CD4-positive, alpha-beta T cell treated with Interleukin-10 for 1 hour (primary cell): ENCODE data around the gene NUP35.

Source experiments
- DNase-seq: peaks from one replicate; pipeline ENCODE4 v3.0.0-alpha.2; 2020

The NUP35 gene, protein sequence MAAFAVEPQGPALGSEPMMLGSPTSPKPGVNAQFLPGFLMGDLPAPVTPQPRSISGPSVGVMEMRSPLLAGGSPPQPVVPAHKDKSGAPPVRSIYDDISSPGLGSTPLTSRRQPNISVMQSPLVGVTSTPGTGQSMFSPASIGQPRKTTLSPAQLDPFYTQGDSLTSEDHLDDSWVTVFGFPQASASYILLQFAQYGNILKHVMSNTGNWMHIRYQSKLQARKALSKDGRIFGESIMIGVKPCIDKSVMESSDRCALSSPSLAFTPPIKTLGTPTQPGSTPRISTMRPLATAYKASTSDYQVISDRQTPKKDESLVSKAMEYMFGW

DNA sequence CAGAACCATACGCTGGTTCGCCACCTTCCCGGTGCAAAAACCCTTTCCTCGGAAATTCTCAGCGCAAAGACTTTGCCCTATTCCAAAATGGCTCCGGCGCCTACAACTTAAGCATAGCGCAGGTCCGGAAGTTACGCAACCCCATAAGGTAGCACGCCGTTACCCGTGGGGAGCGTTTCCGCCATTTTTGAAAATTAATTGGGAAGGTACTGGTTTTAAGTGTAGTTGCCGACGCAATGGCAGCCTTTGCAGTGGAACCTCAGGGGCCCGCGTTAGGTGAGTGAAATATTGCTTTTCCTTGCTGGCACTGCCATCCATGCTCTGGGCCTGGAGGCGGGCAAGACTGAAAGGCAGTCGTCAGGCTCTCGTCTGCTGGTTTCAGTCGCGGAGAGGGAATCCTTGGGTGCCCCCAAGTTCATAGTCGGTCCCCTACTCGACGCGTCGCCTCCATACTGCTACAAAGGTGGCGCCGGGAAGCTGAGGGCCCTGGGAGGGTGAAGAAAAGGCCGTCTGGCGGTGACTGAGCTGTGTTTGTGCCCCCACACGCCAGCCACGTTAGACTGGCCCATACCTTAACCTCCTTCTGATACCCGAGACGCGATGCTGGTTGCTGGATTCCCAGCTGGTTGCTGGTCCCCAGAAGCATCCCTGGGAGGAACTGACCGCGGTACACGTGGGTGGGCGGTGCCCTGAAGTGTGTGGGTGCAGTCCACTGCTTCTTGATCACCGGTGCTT is at the start of gene NUP35:
Gene NUP35 (plus strand): TSS at position 222 of the 735 bp plus-strand sequence. CDS start 15 bp downstream, at position 237.
- DNase-seq = peak; percentile 88

DNA sequence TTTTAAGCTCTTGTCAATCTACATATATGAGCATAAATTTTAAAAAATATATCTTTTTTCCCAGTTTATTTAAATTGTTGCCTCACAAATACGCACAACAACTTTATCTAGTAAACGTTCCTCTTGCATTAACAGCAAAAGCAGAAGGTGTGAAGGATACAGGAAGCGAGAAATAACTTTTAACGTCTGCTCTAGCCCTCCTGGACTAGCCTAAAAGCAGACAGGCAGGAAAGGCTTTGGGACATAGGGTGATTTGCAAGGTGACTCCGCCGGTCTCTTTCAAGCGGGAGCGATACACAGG is 46.1 kb upstream of the NUP35 start:
- no peak for DNase-seq

DNA sequence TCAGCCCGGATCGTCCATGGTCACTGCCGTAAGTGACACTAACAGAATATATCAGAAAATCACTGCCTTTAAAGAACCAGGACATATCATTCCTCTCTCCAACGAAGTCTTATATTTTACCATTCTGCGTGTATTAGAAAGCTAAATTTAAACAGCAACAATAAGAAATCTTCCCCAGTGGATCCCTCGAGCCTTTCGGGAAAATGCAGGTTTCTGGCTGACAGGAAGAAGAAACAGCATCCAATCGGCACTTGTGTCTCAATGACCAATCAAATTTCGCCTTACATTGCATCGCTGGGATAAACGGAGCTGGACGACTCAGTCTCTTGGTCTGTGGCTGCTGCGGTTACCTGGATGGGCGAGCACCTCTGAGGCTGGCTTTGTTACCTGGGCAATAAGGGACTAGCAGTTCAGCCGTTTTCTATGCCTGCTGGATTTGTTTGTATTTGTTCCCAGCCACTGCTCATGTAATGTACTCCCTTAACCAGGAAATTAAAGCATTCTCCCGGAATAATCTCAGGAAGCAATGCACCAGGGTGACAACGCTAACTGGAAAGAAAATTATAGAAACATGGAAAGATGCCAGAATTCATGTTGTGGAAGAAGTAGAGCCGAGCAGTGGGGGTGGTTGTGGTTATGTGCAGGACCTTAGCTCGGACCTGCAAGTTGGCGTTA is 45.6 kb upstream of the NUP35 start, which contains the start of gene DUSP19:
Gene DUSP19 (plus strand): TSS at position 284 of the 675 bp plus-strand sequence. CDS start 187 bp downstream, at position 471.
- peak; percentile 90 for DNase-seq

DNA sequence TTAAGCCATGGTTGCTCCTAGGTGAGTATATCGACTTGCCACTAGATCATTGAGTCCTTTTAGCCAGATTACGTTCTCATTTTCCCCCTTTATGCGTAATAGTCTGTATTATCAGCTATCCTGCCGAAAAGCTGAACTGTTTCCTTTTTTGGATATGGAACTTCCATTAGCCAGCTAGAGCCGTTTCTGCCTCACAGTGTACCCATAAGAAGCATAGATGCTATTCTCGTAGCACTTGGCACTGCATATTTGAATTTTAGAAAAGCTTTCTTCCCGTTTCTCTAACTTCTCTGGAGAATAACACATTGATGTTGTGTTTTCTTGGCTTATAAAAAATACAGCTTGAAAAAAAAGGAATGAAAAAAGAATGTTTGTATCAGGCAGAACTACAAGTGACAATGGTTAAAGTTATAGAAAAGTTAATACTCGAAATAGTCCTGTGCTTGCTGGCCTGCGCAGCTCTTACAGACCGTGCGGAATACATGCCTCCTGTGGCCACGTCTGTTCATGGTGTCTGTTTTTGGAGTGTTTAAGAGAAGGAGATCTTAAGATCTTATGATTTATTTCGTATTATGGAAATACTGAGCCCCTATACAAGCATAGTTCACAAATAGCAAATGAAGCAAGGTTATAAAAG is 45.0 kb upstream of the NUP35 start:
- no peak for DNase-seq

DNA sequence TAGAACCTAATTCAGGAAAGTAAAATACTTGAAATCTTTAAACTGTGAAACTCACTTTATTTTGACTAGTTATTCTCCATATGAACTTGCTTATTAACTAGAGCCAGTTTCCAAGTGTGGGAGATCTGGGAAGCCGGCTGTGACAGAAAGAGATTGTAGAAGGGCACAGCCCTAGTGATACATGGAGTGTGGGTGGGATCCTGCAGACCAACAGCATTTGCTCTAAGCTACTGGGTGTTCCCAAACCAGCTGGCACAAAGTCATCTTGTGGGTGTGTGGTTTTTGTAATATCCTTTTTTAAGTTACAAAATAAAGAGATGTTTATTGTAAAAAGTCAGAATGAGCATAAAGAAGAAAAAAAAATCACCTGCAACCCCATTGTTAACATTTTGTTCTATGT is 42.3 kb upstream of the NUP35 start:
- DNase-seq = no peak

DNA sequence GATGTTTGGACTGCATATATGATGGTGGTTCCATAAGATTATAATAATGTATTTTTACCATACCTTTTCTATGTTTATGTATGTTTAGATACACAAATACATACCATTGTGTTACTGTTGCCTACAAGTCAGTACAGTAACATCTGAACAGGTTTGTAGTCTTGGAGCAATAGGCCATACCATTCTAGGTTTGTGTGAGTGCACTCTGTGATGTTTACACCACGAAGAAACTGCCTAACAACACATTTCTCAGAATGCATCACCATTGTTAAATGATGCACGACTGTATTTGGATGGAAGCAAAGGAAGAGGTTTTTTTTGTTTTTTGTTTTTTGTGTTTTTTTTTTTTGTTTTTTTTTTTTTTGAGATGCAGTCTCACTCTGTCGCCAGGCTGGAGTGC is 36.2 kb upstream of the NUP35 start:
- DNase-seq = no peak

DNA sequence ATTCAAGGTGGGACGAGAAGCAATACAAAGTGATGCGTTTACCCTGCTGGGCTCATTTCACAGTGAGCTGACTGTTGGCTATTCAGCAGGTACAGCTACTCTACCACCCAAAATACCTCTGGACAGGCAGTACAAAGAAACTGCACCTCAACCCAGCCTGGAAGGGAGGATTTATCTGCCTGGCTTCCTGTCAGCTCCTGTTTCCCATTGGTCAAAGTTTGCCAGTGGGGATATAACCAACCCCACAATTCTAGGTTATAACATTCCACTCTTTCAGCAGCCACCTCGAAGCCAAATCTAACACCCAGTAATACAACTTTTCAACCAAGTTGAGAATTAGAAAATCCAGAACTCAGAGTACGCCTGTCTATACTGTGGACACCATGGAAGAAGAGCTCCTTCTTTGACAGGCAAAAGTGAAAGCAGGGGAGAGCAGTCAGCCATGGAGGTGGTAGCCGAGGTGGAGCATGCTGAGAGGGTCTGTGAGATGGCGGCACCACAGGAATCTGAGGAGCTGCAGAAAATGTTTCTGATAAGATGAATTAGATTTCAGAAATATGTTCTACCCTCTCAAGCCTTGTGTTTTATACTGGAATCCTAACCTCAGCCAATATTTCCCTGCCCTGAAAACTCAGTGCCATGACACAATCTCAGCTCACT is 34.9 kb upstream of the NUP35 start:
- no peak for DNase-seq

DNA sequence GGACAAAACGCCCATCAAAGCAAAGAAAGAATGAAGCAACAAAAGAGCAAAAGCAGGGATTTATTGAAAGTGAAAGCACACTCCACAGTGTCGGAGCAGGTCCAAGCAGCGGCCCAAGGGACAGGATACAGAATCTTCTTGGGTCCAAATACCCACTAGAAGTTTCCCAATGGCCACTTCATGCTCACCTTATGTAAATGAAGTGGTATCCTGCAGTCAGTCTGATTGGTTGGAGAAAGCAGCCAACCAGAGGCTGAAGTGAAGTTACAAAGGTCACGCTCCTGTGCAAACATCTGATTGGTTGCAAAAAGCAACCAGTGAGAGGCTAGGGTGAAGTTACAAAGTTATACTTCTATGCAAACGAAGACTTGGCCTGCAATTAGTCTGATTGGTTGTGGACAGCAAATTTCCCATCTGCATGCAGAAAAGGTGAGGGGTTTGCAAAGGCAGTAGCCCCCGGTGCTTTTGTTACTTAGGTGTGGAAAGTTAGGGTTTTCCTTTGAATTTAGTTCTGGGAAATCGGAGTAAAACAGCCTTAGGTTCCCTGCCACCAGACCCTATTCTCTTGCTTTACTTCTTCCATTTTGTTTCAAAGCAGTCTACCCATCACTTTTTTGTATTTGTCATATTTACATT is 32.8 kb upstream of the NUP35 start:
- no peak for DNase-seq

DNA sequence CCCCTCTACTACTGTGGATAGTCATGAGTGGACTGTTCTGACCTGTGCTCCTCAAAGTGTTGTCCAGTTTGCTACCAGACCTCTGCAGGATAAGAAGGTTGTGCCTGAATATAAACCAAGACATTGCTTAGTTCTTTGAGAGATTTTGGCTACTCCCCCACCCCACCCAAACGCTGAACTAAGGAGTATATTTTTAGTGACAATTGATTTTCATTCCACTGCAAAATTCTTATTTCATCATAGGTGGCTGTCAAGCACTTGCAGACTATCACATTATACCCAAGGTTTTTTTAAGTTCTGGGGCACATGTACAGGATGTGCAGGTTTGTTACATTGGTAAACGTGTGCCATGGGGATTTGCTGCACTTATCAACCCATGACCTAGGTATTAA is 32.3 kb upstream of the NUP35 start:
- DNase-seq = no peak

DNA sequence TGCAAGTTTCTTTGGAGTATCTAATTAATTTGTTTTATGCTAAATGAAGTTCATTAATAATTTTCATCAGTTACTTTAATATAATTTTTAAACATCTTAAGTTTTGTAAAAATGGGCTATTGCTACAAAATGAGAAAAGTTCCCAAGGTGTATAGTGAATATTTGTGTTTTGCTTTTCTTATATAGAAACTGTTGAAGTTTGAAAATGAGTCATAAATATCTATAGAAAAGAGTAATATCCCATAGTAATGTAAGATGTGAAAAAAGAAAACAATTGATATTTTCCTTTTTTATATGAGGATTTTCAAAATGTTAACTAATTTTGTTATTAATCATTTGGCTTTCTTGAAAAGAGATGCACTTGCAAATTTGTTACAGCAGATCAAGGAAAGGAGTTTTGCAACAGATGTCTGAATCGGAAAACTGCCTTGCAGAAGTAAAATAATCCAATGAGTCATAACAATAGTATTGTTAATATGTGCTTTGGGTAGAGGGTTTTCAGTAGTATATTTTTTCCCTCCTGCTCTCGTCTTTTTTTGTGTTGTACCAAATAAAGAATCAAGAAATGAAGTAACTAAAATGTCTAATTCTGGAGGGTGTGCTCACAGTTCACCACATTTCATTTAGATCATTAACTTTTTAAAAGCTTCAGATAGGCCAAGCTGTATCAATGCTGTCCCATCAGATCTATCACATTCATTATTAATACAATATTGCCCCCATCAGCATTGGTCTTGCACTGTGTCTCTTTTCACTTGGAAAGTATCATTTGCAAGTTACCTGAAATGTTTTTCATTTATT is 30.2 kb upstream of the NUP35 start:
- peak; percentile 15 for DNase-seq

DNA sequence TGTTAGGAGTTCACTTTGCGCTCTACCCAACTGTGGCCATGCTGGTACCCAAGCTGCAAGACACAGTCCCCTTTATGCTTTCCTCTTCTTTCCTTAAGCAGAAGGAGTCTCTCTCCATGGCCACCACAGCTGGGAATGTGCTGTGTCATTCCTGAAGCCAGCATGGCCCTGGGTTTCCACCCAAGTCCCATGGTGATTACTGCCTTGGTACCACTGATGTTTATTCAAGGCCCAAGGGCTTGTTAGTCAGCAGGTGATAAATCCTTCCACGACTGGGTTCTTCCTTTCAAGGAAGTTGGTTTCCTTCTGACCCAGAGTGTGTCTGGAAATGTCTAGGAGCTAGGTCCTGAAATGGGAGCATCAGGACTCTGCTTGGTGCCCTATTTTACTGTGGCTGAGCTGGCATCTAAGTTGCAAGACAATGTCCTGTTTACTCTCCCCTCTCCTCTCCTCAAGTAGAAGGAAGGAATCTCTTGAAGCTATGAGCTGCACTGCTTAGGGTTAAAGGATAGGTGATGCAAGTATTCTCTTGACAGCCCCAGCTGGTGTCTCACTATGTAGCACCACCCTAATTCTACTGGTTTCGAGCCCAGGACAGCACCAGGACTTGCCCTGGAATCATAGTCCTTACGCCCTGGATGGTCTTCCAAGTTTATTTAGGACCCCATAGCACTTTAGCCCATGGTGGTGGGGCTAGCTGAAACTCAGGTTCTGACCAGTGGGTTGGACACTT is 18.7 kb upstream of the NUP35 start:
- DNase-seq = no peak

DNA sequence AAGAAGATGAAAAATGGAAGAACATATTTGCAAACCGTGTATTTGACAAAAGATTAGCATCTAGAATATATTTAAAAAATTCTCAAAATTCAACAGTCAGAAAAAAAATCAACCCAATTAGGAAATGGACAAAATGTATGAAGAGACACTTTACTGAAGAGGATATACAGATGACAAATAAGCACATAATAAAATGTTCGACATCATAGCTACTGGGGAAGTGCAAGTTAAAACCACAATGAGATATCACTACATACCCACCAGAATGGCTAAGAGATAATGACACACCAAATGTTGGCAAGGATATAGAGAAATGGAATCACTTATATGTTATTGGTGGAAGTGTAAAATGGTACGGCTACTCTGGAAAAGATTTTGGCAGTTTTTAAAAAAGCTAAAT is 11.7 kb upstream of the NUP35 start:
- no peak for DNase-seq

DNA sequence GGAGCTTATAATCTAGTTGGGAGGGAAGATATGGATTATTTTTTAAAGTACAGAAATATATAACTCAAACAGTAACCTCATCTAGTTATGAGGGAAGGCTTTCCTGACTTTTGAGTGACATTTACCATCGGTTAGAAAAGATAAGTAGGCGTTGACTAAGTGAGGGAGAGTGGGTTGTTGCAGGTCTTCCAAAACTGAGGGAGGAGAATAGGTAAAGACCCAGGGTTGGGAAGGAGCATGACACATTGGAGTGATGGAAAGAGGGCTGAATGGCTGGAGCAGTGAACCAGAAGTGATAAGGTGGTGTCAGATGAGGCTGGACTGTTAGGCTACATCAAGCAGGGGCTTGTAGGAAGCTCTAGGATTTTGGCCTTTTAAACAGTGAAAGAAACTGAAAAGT is 10.6 kb upstream of the NUP35 start:
- no peak for DNase-seq

DNA sequence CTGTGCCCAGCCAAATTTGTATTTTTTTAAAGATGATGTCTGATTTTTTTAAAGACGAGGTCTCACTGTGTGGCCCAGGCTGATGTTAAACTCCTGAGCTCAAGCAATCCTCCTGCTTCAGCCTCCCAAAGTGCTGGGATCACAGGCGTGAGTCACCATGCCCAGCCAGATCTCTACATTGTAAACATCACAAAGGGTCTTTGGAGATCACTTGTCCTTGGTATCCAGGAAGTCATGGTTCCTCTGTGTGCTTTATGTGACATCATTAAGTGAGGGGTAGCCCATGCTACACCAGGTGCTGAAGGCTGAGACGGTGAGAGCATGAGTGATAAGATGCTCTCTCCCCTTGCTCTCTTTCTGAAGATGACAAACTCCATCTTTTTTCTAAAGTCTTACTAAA is 7.0 kb upstream of the NUP35 start:
- no peak for DNase-seq

DNA sequence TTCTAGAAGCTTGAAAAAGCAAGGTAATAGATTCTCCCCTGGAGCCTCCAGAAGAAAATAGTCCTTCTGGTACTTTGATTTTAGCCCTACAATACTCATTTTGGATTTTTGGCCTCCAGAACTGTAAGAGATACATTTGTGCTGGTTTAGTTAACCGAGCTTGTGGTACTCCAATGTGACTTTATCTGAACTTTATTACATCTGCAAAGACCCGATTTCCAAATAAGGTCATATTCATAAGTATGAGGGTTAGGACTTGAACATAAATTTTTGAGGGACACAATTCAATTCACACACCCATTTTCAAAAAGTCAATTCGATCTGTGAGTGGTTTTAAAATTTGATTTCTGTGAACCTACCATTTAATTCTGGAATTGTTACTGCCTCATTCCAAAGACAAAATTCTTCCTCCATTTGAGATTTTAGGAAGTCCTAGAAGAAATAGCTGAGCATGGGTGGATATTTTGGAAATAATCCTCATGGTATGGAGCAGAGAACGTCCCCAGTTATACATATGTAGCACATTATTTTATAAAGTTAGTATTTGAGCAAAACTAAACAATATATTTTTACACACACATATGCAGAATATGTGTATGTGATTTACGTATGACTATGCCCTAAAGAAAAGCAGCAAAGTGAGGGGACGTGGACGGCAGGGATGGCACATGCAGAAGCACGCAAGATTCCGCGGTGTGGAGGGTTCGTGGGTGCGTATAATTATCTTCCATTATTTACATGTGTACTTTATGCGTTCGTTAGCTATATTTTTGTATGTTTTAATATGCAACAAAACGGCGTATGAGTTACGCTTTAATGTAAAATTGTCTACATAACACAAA is 905 bp upstream of the NUP35 start:
- DNase-seq = no peak

DNA sequence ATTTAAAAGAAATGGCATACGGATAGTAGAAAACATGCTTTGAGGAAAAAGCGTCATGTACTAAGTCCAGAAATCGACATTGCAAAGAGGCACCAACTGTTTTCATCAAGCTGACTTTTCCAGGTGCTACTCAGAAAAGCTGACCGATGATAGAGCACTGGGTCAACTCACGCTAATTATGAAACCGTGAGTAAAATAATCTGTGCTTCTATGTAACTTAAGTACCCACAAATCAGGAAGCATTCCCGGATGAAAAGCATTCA is 353 bp upstream of the NUP35 start:
- DNase-seq = no peak

DNA sequence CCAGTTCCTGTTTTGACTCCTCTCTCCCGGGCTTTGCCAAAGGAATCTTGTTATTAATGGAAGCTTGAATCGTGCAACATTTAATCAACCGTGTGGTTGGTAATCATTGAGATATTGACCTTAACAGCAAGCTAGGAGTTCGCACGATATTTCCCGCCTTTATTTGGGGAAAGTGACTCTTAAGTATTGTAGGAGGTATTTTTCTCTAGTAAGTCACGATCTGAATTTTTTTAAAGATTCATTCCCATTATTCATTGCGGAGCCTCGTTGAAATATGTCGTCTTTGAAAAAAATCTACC is 663 bp downstream of the NUP35 start:
- DNase-seq = no peak

DNA sequence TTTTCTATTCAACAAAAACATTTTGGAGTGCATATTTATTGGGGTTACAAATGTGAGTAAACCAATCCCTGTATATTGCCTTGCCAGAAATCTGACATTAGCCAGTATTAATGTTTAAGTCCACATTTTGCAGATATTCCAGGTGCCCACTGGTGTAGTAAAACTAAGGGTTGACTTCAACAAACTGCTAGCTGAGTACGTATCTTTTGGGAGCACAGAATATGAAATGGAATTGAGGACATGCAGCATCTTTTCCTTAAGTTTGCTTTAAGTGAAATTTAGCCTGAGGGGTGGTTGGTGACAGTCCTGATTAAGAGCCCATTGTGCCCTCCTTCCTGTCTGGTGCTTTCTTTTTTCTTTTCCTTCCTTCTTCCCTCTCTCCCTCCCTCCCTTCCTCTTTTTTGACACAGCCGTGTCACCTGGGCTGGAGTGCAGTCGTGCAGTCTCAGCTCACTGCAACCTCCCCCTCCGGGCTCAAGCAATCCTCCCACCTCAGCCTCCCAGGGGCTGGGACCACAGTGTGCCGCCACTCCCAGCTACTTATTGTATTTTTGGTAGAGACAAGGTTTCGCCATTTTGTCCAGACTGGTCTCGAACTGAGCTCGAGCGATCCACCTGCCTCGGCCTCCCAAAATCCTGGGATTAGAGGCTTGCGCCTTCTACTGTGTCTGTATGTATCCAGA is 1.6 kb downstream of the NUP35 start:
- no peak for DNase-seq

DNA sequence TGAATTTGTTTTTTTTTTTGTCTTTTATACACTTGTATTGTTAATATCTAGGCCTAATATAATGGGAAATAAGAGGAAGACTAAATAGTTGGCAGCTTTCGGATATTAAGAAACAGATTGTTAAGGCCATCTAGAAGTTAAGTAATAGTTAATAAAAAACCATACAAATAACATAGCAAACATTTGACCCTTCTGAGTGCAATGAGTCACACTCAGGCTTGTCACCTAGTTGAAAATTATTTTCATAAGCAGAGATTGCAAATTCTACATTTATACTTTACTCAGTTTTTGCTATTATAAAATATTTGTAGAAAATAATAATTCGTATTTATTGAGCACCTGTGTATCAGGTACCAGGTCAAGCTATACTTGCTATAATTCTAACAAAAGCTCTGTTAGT is 2.4 kb downstream of the NUP35 start:
- DNase-seq = no peak

DNA sequence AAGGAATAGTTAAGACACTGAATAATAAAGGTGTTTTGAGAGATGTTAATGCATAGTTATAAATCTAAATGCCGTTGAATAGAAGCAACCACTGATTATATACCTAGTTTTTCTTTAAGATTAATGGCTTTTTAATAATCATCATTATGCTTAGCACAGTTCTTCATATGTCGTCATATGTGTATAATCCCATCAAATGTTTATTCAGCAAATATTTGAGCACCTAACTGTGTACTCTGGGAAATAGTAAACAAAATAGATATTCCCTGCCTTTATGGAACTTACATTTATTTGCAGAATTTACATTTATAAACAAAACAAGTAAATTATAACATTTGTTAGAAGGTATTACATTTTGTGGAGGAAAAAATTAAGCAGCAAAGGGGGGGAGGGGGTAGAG is 9.8 kb downstream of the NUP35 start:
- DNase-seq = no peak
